ENCODE data around the gene KCNC4.

Gene KCNC4

DNA sequence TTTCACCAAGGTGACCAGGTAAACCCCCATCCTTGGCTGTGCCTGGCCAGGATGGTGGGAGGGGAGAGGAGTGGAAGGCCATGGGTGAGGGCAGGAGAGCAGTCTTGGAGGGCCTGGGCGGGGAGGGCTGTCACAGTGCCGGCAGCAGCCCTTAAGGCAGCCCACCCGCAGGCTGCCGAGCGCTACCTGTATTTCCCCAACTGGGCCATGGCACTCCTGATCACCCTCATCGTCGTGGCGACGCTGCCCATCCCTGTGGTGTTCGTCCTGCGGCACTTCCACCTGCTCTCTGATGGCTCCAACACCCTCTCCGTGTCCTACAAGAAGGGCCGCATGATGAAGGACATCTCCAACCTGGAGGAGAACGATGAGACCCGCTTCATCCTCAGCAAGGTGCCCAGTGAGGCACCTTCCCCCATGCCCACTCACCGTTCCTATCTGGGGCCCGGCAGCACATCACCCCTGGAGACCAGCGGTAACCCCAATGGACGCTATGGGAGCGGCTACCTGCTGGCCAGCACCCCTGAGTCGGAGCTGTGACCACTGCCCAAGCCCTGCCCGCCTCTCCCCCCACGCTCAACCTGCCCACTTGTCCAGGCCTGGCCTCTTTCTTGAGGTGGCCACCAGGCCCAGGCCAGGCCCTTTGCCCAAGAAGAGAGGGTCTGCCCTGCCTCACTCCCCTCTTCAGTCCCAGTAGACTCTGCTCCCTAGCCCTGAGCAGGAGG, 12.0 kb upstream of the KCNC4 start:
- no peak for TF ChIP-seq POLR2A (IDR thresholded peaks at IDR 0.05; ENCODE audit: low read depth, low read length)
- FAIRE-seq (no peak), DNase-seq (ENCODE audit: insufficient read length, low spot score) (no peak)

DNA sequence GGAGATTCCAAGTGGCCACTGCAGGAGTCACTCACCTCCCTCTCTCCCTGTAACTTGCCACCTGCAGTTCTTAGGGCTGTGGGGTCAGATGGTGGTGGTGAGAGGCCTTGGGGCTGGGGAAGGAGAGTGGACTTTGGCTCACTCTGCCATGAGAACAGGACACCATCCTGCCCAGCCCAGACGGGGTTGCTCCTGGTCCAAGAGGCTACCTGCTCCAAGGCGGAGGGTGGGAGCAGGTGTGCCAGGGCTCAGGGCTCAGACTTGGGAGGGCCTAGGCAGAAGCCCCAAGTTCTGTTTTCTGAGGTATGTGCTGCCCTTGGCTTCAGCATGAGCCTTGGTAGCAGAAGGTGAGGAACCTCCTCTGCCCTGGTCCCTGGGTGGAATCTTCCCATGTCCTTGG, 11.4 kb upstream of the KCNC4 start:
- FAIRE-seq (no peak), DNase-seq (ENCODE audit: insufficient read length, low spot score) (no peak)
- no peak for TF ChIP-seq POLR2A (IDR thresholded peaks at IDR 0.05; ENCODE audit: low read depth, low read length)

DNA sequence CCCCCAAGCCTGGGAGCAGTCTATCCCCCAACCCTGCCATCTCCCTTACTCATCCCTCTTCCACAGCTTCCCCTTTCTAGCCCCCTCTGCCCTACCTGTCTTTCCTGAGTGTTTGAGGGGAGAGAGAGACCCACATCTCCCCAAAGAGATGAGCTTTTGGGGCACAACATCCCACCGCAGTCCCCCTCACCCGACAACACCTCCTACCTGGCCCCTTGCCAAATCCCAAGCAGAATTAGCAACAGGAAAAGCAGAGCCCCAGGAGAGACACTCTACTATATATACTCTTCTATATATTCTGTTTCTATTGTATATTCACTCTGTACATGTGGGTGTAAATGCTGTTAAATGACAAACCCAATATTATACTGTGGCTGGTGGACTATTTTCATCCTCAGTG, 9.9 kb upstream of the KCNC4 start:
- TF ChIP-seq POLR2A (IDR thresholded peaks at IDR 0.05; ENCODE audit: low read depth, low read length): no peak
- no peak for FAIRE-seq
- no peak for DNase-seq (ENCODE audit: insufficient read length, low spot score)

DNA sequence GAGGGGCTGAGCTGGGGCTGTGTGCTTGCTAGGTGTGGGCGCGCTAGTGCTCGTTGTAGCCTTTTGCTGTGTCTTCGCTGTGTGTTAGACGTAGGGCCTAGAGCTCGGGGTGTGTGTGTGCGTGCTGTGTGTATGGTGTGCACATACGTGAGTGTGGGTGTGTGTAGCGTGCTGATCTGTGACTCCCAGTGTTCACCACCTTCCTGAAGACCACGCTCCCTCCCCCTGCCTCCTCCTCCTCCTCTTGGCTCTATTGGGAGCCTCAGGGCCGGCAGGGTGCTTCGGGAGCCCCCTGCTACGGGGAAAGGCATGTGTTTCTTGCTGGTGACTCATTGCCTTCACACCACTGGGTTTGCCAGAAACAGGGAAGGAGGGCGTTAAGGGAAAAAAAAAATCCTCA, 9.4 kb upstream of the KCNC4 start:
- DNase-seq (ENCODE audit: insufficient read length, low spot score): no peak
- no peak for TF ChIP-seq POLR2A (IDR thresholded peaks at IDR 0.05; ENCODE audit: low read depth, low read length)
- FAIRE-seq: no peak

DNA sequence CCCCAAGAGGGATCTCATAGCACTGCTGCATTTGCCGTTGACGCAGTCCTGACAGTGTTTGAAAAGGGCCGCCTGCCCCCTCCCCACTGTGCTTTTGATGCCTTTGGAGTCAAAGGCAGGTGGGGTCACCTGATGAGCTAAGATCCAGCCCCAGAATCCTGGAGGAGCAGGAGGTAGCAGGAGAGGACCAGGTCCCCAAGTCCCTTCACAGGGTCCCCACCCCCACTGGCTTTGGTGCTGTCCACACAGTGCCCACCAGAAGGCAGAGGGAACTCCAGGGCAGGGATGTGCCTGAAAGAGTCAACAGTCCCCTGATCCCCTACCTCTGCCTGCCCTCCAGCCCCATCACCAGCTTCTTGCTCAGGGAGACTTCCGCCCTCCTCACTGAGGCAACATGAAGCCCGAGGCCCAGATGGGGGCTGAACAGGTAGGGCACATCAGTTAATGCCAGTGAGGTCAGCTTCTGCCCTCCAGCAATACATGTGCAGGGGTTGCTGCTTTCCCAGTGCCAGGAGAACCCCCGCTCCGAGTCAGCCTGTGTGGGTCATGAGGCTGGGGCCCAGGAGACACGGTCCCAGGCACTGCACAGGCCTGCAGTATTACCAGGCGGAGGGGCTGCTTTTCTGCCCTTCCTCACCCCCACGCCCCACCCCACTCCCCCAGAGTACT, 8.8 kb upstream of the KCNC4 start:
- DNase-seq (ENCODE audit: insufficient read length, low spot score) (no peak), FAIRE-seq (no peak)
- TF ChIP-seq POLR2A (IDR thresholded peaks at IDR 0.05; ENCODE audit: low read depth, low read length): no peak

DNA sequence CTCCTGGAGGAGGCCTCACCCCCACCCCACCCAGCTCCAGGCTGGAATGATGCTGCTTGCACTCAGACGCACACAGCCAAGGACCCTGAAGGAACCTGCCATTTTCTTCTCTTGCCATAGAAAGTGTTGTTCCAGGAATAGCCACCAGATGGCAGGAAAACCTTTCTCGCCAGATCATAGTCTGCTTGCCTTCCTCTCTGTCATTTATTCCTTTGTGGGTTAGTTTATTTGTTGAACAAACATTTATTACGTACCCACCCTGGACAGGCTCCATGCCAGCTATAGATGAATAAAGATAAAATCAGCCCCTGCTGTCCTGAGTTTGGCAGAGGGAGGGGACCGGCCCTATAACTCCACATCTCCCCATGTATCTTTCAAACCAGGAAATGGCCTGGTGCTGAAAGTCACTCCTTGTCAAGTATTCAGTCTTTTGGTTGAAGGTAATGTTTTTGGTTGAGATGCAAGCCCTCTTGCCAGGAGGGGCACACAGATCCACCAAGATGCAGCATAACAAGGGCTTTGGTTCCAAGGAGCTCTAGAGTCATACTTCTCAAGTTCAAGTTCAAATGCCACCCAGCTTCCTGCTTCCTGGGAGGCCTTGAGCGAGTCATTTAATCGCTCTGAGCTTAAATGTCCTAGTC, 7.0 kb upstream of the KCNC4 start:
- no peak for TF ChIP-seq POLR2A (IDR thresholded peaks at IDR 0.05; ENCODE audit: low read depth, low read length)
- FAIRE-seq (peak; percentile 11), DNase-seq (ENCODE audit: insufficient read length, low spot score) (peak; percentile 59)

- no peak for TF ChIP-seq POLR2A (IDR thresholded peaks at IDR 0.05; ENCODE audit: low read depth, low read length)
- DNase-seq (ENCODE audit: insufficient read length, low spot score): no peak
- FAIRE-seq: no peak
Measured at GRCh38 chr1:110205156-110205555, 5.0 kb upstream of the KCNC4 start.

DNA sequence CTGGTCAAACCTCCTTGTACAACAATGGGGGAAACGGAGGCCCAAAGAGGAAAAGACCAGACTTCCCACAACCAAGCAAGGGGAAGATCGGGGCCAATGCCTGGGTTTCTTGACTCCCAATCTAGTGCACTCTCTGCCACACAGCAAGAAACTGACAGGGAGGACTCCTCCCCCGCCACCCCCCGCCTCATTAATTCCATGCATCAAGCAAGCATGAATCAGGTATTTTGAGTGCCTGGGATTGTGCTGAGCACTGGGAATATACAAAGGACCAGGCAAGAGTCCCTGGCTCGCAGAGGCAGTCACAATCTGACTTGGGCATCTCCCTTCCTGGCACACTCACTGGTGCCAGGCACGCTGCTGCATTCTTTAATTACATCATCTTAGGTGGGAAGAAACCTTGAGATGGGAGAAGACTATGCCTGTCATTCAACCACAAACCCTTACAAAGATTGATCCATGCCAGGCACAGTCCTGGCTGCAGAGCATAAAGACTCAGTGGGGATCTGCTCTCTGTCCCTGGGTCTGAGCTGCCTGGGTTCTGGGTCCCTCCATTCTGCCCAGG, 4.4 kb upstream of the KCNC4 start:
- TF ChIP-seq POLR2A (IDR thresholded peaks at IDR 0.05; ENCODE audit: low read depth, low read length): no peak
- no peak for FAIRE-seq

GRCh38 chr1:110206261-110206920, 3.7 kb upstream of the KCNC4 start:
- FAIRE-seq (no peak), DNase-seq (ENCODE audit: insufficient read length, low spot score) (no peak)
- TF ChIP-seq POLR2A (IDR thresholded peaks at IDR 0.05; ENCODE audit: low read depth, low read length): no peak

More for the DNA sequence above, 4.4 kb upstream of the KCNC4 start:
- no peak for DNase-seq (ENCODE audit: insufficient read length, low spot score)

DNA sequence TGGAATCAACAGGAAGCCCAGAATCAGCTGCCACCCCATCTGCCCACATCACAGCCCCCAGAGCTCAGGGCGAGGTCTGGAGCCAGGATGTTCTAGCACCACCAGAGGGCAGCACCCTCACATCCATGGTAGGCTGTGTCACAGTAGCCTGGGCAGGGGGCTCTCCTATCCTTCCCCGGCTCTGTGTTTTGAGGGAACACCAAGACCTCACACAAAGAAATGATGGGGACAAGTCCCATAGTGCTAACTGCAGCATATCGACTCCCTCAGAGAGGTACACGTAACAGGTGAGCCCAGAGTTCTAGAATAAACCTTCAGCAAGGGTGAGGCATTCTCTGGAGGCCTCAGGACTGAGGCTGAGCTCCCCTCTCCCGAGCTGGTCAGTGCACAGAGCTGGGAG, 2.3 kb upstream of the KCNC4 start:
- TF ChIP-seq POLR2A (IDR thresholded peaks at IDR 0.05; ENCODE audit: low read depth, low read length): no peak
- peak; percentile 67 for DNase-seq (ENCODE audit: insufficient read length, low spot score)
- no peak for FAIRE-seq

DNA sequence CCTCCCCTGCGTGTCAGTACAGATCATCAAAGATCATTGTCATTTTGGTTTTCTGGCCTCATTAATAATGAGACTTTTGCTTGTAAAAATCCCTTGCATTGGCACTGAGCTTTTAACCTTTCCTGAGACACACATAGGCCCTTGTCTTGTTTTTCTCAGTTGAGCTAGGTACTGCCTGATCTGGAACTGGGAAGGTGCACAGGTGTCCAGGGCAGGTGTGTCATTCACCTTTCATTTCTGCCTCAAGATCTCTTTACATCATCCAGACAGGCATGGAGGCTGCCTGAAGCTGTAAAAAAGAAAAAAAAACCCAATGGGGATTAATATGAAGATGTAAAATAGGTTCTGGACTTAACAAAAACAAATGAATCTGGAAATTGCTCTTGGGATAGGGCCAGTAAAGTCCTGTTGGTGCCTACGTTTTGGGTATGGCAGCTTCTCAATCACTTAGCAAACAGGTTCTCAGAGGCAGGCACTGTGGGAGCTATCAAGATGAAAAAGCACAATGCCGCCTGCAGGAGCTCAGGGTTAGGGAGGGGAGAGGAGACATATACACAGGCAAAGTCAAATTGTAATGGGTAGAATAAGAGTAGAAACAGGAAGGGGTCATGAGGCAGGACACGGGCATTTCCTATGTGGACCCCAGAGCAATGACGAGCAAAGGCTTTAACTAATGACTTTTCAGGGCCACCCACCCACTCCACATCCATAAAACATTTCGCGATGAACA, 1.0 kb upstream of the KCNC4 start:
- FAIRE-seq (no peak), DNase-seq (ENCODE audit: insufficient read length, low spot score) (no peak)
- TF ChIP-seq POLR2A (IDR thresholded peaks at IDR 0.05; ENCODE audit: low read depth, low read length): no peak

DNA sequence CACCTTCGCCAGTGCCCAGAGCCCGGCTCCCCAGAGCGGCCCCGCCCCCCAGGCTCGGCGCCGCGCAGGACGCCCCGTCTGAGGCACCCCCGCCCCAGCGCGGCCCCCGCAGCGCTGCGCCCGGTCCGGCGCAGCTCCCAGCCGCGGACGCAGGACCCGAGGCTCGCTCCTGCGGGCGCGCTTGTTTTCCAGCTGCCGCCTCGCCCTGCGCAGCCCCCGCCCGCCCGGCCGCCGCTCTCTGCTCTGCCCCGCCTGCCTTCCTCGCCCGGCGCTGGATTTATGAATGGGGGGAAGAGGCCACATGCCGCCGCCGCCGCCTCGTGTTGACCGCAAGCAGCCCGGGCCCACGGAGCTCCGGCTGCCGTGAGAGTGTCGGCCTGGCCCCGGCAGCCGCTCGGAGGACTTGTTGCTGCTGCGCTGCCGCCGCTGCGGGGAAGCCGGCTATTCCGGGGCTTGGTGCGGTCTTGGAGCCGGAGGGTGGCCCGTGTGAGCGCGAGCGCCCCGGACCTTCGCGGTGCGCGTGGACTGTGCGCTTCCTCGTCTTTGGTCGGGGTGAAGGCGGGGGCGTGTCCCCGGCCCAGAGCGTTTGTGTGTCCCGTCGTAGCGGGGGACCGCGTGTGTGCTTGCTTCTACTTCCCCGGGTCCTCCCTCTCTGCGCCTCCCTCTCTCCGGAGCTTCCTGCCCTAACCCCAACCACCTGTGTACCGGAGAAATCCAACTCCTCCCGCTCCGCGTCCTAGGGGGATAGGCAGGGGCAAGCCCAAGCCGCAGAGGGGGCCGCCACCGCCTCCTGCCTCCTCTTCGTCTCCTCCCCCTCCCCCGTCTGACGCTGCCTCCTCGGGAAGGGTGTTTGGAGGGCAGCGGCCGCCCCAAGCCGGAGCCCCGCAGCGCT, 736 bp downstream of the KCNC4 start:
- peak; percentile 65 for DNase-seq (ENCODE audit: insufficient read length, low spot score)
- TF ChIP-seq POLR2A (IDR thresholded peaks at IDR 0.05; ENCODE audit: low read depth, low read length): no peak
- no peak for FAIRE-seq
